ENCODE data around the gene LRRC10B. TPM values are rescaled to one million over a fixed set of nuclear protein-coding genes. Genes with fewer than 3 reads are reported as not detected.

LRRC10B gene
- total RNA-seq, 1 donor from 2014 or later = not detected

GRCh38 chr11:61553373-61554171, 45.0 kb downstream of the LRRC10B start:
- no peak for DNase-seq (ENCODE audit: low read depth)
- TF ChIP-seq CTCF (conservative IDR thresholded peaks at IDR 0.05; ENCODE audit: low read depth, low read length) = no peak
- H3K4me3 ChIP-seq (ENCODE audit: low read depth, low read length) = no peak overlapping the region

- no peak for TF ChIP-seq CTCF (conservative IDR thresholded peaks at IDR 0.05; ENCODE audit: low read depth, low read length)
- H3K4me3 ChIP-seq (ENCODE audit: low read depth, low read length) = no peak overlapping the region
- DNase-seq (ENCODE audit: low read depth) = no peak
Observed at GRCh38 chr11:61554172-61554988, 45.8 kb downstream of the LRRC10B start.

- DNase-seq (ENCODE audit: low read depth) = no peak
- no peak overlapping the region for H3K4me3 ChIP-seq (ENCODE audit: low read depth, low read length)
- TF ChIP-seq CTCF (conservative IDR thresholded peaks at IDR 0.05; ENCODE audit: low read depth, low read length) = peak; percentile 27
Observed at GRCh38 chr11:61555051-61555969, 46.8 kb downstream of the LRRC10B start.

GRCh38 chr11:61555978-61556377, 47.4 kb downstream of the LRRC10B start:
- no peak for DNase-seq (ENCODE audit: low read depth)
- TF ChIP-seq CTCF (conservative IDR thresholded peaks at IDR 0.05; ENCODE audit: low read depth, low read length) = no peak
- no peak overlapping the region for H3K4me3 ChIP-seq (ENCODE audit: low read depth, low read length)

- TF ChIP-seq CTCF (conservative IDR thresholded peaks at IDR 0.05; ENCODE audit: low read depth, low read length) = no peak
- no peak for DNase-seq (ENCODE audit: low read depth)
- H3K4me3 ChIP-seq (ENCODE audit: low read depth, low read length) = no peak overlapping the region
Observed at GRCh38 chr11:61556621-61557020, 48.1 kb downstream of the LRRC10B start.

Other genes with a start within 250 kb of the LRRC10B start
- 0.65 and 3.5 TPM in 2 replicates for gene VWCE, start 213.4 kb upstream of the LRRC10B start, total RNA-seq
- gene DDB1, start 175.6 kb upstream of the LRRC10B start, total RNA-seq = 175 and 218 TPM in 2 replicates
- gene TKFC, start 175.5 kb upstream of the LRRC10B start, total RNA-seq = 22.3 and 22.9 TPM in 2 replicates
- gene CYB561A3, start 146.9 kb upstream of the LRRC10B start, total RNA-seq = 22.1 and 42.0 TPM in 2 replicates
- 21.7 and 21.9 TPM in 2 replicates for gene TMEM138, start 146.4 kb upstream of the LRRC10B start, total RNA-seq
- 8.3 and 10.6 TPM in 2 replicates for gene TMEM216, start 116.2 kb upstream of the LRRC10B start, total RNA-seq
- gene CPSF7, start 78.8 kb upstream of the LRRC10B start, total RNA-seq = 43.3 and 57.6 TPM in 2 replicates
- 34.4 and 63.2 TPM in 2 replicates for gene SDHAF2, start 78.6 kb upstream of the LRRC10B start, total RNA-seq
- gene SYT7, start 72.3 kb downstream of the LRRC10B start, total RNA-seq = 0.23 TPM in 1 of 2 replicates, not detected in the other
- gene DAGLA, start 171.6 kb downstream of the LRRC10B start, total RNA-seq = 4.5 and 7.3 TPM in 2 replicates
- 7.6 and 25.0 TPM in 2 replicates for gene MYRF, start 243.9 kb downstream of the LRRC10B start, total RNA-seq